GM12878 (cell line): ENCODE results near the gene SPPL3. TPM values are rescaled to one million over a fixed set of nuclear protein-coding genes. Genes with fewer than 3 reads are reported as not detected.

Source experiments
- ATAC-seq: fragments of 200-7000 bp; cut with Tn5 transposase; 3 replicates; pipeline ENCODE4 v1.9.1; 2020; ENCODE audit warnings: mild to moderate bottlenecking, moderate library complexity
- BruUV-seq: library from RNA; stranded (reverse); fragments of 400-500 nt; replicated peaks from 2 replicates; lab custom pipeline; 2021; lab: Mats Ljungman, UMichigan
- CTCF ChIA-PET: fragments of 300-600 bp; sonication (Branson Sonifier 250); formaldehyde crosslinking; extraction: SDS; loops from one replicate; lab custom pipeline; 2021; ENCODE audit warnings: inconsistent platforms; lab: Yijun Ruan, JAX
- POLR2A ChIA-PET: fragments of 350-600 bp; formaldehyde crosslinking; extraction: SDS; loops from one replicate; lab custom pipeline; 2021; ENCODE audit warnings: inconsistent platforms; lab: Charles Lee
- RAD21 ChIA-PET: fragments of 300-600 bp; sonication (Branson Sonifier 250); formaldehyde crosslinking; loops from one replicate; lab custom pipeline; 2023; ENCODE audit warnings: antibody characterized with exemption; ENCODE audit not compliant: unreplicated experiment; lab: Charles Lee
- SMC1A ChIA-PET: fragments of 300-600 bp; sonication (Branson Sonifier 250); formaldehyde crosslinking; loops from one replicate; lab custom pipeline; 2023; ENCODE audit not compliant: unreplicated experiment, uncharacterized antibody; lab: Charles Lee
- DNase-seq: peaks from one replicate; pipeline ENCODE4 v3.0.0-alpha.2; 2011; ENCODE audit warnings: low read depth, low spot score
- FAIRE-seq: peaks from 3 replicates; lab custom pipeline; 2011; peaks lifted over from hg19 to GRCh38; lab: Jason Lieb, UNC
- H2AFZ ChIP-seq: 2 replicates; pipeline ENCODE4 v1.6.0; 2011; ENCODE audit warnings: low read depth, low read length, control low read depth; ENCODE audit not compliant: control insufficient read depth
- H3K27ac ChIP-seq: 2 replicates; pipeline ENCODE4 v1.5.1; 2011; ENCODE audit warnings: control low read depth; ENCODE audit not compliant: control insufficient read depth, insufficient read depth
- H3K27me3 ChIP-seq, 2 experiments: replicated peaks in 1 of 2; 2 replicates each; pipeline versions ENCODE4 v1.6.0 to v1.6.1; 2011; ENCODE audit warnings: low read length in 1 of 2; ENCODE audit not compliant: control insufficient read depth in 2 of 2, insufficient read depth in 2 of 2
- H3K36me3 ChIP-seq, 2 experiments: 2 replicates each; pipeline ENCODE4 v1.5.1; 2011; ENCODE audit warnings: low read length in 1 of 2; ENCODE audit not compliant: control insufficient read depth in 2 of 2, insufficient read depth in 2 of 2
- H3K4me1 ChIP-seq: 2 replicates; pipeline ENCODE4 v1.6.1; 2011; ENCODE audit warnings: mild to moderate bottlenecking, low read length, moderate library complexity, mixed read lengths; ENCODE audit not compliant: control insufficient read depth, insufficient read depth
- H3K4me2 ChIP-seq: 2 replicates; pipeline ENCODE4 v1.6.0; 2011; ENCODE audit warnings: control low read depth; ENCODE audit not compliant: control insufficient read depth, insufficient read depth
- H3K4me3 ChIP-seq: fragments of 200-600 bp; sonication (generic); 2 replicates; pipeline ENCODE4 v1.5.1; 2016
- H3K79me2 ChIP-seq: 2 replicates; pipeline ENCODE4 v1.6.0; 2011; ENCODE audit warnings: low read length; ENCODE audit not compliant: control insufficient read depth, insufficient read depth
- H3K9ac ChIP-seq: 2 replicates; pipeline ENCODE4 v1.8.0; 2011; ENCODE audit warnings: low read length, control low read depth, mixed read lengths; ENCODE audit not compliant: control insufficient read depth, insufficient read depth
- H3K9me3 ChIP-seq: replicated peaks from 3 replicates; pipeline ENCODE4 v1.5.1; 2011; ENCODE audit warnings: mild to moderate bottlenecking, low read length; ENCODE audit not compliant: control insufficient read depth, insufficient read depth
- H4K20me1 ChIP-seq: 2 replicates; pipeline ENCODE4 v1.6.0; 2011; ENCODE audit not compliant: control insufficient read depth, insufficient read depth
- CREB1 ChIP-seq: IDR thresholded peaks from 2 replicates; pipeline ENCODE4 v1.6.1; 2012; ENCODE audit warnings: low read depth, mild to moderate bottlenecking, inconsistent platforms
- IKZF1 ChIP-seq: fragments of 450-650 bp; conservative IDR thresholded peaks from 2 replicates; pipeline ENCODE4 v1.6.1; 2017; ENCODE audit warnings: antibody characterized with exemption, mild to moderate bottlenecking
- KLF5 ChIP-seq: fragments of 450-650 bp; IDR thresholded peaks from 2 replicates; pipeline ENCODE4 v1.6.1; 2014; ENCODE audit warnings: mild to moderate bottlenecking; ENCODE audit not compliant: partially characterized antibody
- MYC ChIP-seq: IDR thresholded peaks from 2 replicates; pipeline ENCODE4 v1.6.1; 2011; ENCODE audit warnings: mild to moderate bottlenecking, low read length, moderate library complexity, inconsistent platforms; ENCODE audit not compliant: insufficient read depth, insufficient replicate concordance, insufficient read length, severe bottlenecking
- POLR2A ChIP-seq: IDR thresholded peaks from 2 replicates; pipeline ENCODE4 v1.6.1; 2011; ENCODE audit warnings: low read depth, mild to moderate bottlenecking, low read length
- POLR2AphosphoS2 ChIP-seq: IDR thresholded peaks from 2 replicates; pipeline ENCODE4 v1.6.1; 2011; ENCODE audit warnings: low read depth, mild to moderate bottlenecking, low read length, improper control_type of control experiment, moderate library complexity
- STAT3 ChIP-seq: IDR thresholded peaks from 2 replicates; pipeline ENCODE4 v1.6.1; 2011; ENCODE audit warnings: low read depth, low read length, improper control_type of control experiment
- ZBED1 ChIP-seq: IDR thresholded peaks from 2 replicates; pipeline ENCODE4 v1.6.1; 2016; ENCODE audit warnings: borderline replicate concordance
- ZNF207 ChIP-seq: fragments of 450-650 bp; IDR thresholded peaks from 2 replicates; pipeline ENCODE4 v1.6.1; 2014; ENCODE audit warnings: antibody characterized with exemption, mild to moderate bottlenecking, borderline replicate concordance
- WGBS: methylation state at CpG from one replicate; pipeline ENCODE4 v1.1.6; 2016; ENCODE audit warnings: low lambda C conversion rate; ENCODE audit not compliant: insufficient replicate concordance, insufficient coverage; ENCODE audit errors: missing lambda C conversion rate; 5-methylcytosine and 5-hydroxymethylcytosine counted together
- in situ Hi-C: fragments of 300-500 bp; cut with MboI; formaldehyde crosslinking; loops from 9 replicates; pipeline ENCODE4 v1.14.3; 2018; ENCODE audit warnings: mixed read lengths
- intact Hi-C: fragments of 100-400 bp; cut with micrococcal nuclease; formaldehyde crosslinking; loops from one replicate; pipeline ENCODE4 v1.14.2; 2022; ENCODE audit not compliant: unreplicated experiment
- polyA plus RNA-seq, 11 experiments: library from polyadenylated mRNA; depleted of rRNA in 4 of 11; unstranded in 6 of 11; stranded (reverse) in 5 of 11; fragments of >200 nt; fragmentation: Nextera tagmentation in 4 of 11; fragmentation: Illumina TruSeq in 1 of 11; extraction: Ambion mirVana in 4 of 11; extraction: Trizol in 1 of 11; gene quantifications; 1 replicate in 1 of 11; 2 replicates in 10 of 11; pipeline versions ENCODE4 v1.2.1 to v1.2.3, GENCODE V29; 2011 to 2016; ENCODE audit warnings: inconsistent platforms in 2 of 11, missing spikeins in 2 of 11, low read depth in 1 of 11
- total RNA-seq, 4 experiments: library from RNA; depleted of rRNA in 3 of 4; stranded (reverse); fragments of >200 nt in 3 of 4; fragmentation: Illumina TruSeq in 1 of 4; extraction: Trizol in 1 of 4; gene quantifications; 2 replicates each; pipeline versions ENCODE4 v1.2.1 to v1.2.3, GENCODE V29; 2013 to 2021
- TF ChIP-seq, protein P1 (sequence below): fragments of 450-650 bp; IDR thresholded peaks from 2 replicates; pipeline ENCODE4 v1.6.1; 2016; ENCODE audit warnings: mild to moderate bottlenecking
- TF ChIP-seq, protein P2 (sequence below): IDR thresholded peaks from 2 replicates; pipeline ENCODE4 v1.6.1; 2011; ENCODE audit warnings: borderline replicate concordance, low read depth, mild to moderate bottlenecking, moderate library complexity, mixed read lengths, low read length; ENCODE audit not compliant: insufficient read depth; ENCODE audit errors: extremely low read length
- TF ChIP-seq, protein P3 (sequence below): fragments of 450-650 bp; conservative IDR thresholded peaks from 2 replicates; pipeline ENCODE4 v1.6.1; 2017; ENCODE audit warnings: mild to moderate bottlenecking, moderate library complexity
- TF ChIP-seq, protein P4 (sequence below), 3 experiments: IDR thresholded peaks in 2 of 3; conservative IDR thresholded peaks in 1 of 3; 2 replicates each; pipeline ENCODE4 v1.5.1; 2011; ENCODE audit warnings: low read depth in 3 of 3, low read length in 3 of 3, mild to moderate bottlenecking in 3 of 3, control low read depth in 2 of 3, moderate library complexity in 2 of 3, inconsistent platforms in 1 of 3, mixed read lengths in 1 of 3; ENCODE audit not compliant: control insufficient read depth in 2 of 3, insufficient read depth in 1 of 3; ENCODE audit errors: extremely low read depth in 1 of 3
- TF ChIP-seq, protein P5 (sequence below): IDR thresholded peaks from 2 replicates; pipeline ENCODE4 v1.6.1; 2012; ENCODE audit warnings: low read length, inconsistent platforms

The SPPL3 gene
- total and polyA plus RNA-seq, 10 of the 15 experiments (the other 5 are each of a cell fraction or from before 2014, with no cell fraction given): 4.3 to 45.5 (median 11.7) TPM

DNA sequence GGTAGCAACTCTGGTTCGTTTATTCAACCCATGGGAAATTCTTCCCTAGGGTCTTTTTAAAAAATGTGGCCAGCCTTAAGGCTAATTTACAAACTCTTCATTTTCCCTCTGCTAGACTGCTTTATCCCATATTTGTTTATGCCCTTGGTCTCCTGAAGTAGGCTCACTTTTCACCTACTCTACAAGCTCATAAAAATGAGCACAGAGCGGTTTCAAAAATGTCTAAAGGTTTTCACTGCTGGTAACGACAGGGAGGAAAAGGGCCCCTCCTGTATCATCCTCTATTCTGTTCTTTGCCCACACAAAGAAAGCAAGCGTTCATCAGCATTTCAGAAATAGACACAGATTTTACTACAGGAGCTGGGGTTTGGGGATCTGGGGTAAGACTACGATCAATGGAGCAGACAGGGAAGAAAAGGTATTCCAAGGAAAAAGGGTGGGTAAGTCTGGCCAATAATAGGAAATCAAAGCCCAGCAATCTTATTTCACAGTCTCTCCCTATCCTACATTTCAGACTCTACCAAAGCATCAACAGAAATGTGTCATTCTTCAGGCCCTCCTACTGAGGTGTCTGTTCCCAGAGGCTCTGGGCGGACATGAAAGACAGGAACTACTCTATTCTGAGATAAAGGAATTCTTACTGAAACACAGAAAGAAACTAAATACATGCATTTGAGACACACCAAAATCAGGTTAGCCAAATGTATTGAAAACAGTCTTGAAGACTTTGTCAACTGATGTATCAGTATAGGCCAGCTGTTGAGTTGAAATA is 86.4 kb downstream of the SPPL3 start:
- in situ Hi-C loops: no loop called here
- Histone ChIP-seq H3K4me2 (no peak overlapping the region), H3K4me1 (peaks cover 25% of the 10 kb centered on the region), H2AFZ (no peak overlapping the region), H4K20me1 (no peaks in the 10 kb centered on the region; the same call in 1 of the 2 replicates), H3K9ac (no peak overlapping the region), H3K36me3 (no peaks in the 10 kb centered on the region; a peak in 1 of 4 replicates), H3K27ac (no peak overlapping the region), H3K9me3 (no peaks in the 10 kb centered on the region; the same call in 2 of the 3 replicates), H3K27me3 (no peaks in the 10 kb centered on the region), H3K79me2 (peaks cover 55% of the 10 kb centered on the region), H3K4me3 (no peak overlapping the region)
- DNase-seq (no peak), FAIRE-seq (no peak), ATAC-seq (no peak)
- ChIA-PET SMC1A (interaction anchor here (0.8 to 4.2 kb wide), 7 partner anchors 11 to 311 kb away, joined by 3 to 25 read pairs (median 4); no protein-coding TSS in a partner anchor), CTCF (interaction anchor here (1.1 to 1.3 kb wide), 2 partner anchors 20 to 169 kb away, joined by 3 to 8 read pairs; no protein-coding TSS in a partner anchor), RAD21 (interaction anchor here (0.9 to 1.1 kb wide), 4 partner anchors 14 to 85 kb away, joined by 3 to 6 read pairs (median 4); no protein-coding TSS in a partner anchor), POLR2A (interaction anchor here (0.9 to 1.3 kb wide), 3 partner anchors 13 to 22 kb away, joined by 3 to 4 read pairs (median 3); no protein-coding TSS in a partner anchor)
- no TSS peak for BruUV-seq
- 88% methylated on average over 6 of the region's 6 CpGs for WGBS
- intact Hi-C loops: no loop called here
- TF ChIP-seq, protein P1, sequence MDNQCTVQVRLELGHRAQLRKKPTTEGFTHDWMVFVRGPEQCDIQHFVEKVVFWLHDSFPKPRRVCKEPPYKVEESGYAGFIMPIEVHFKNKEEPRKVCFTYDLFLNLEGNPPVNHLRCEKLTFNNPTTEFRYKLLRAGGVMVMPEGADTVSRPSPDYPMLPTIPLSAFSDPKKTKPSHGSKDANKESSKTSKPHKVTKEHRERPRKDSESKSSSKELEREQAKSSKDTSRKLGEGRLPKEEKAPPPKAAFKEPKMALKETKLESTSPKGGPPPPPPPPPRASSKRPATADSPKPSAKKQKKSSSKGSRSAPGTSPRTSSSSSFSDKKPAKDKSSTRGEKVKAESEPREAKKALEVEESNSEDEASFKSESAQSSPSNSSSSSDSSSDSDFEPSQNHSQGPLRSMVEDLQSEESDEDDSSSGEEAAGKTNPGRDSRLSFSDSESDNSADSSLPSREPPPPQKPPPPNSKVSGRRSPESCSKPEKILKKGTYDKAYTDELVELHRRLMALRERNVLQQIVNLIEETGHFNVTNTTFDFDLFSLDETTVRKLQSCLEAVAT: no peak
- no peak for TF ChIP-seq STAT3
- no peak for TF ChIP-seq ZNF207
- TF ChIP-seq ZBED1: no peak
- TF ChIP-seq POLR2AphosphoS2: no peak
- TF ChIP-seq, protein P2, sequence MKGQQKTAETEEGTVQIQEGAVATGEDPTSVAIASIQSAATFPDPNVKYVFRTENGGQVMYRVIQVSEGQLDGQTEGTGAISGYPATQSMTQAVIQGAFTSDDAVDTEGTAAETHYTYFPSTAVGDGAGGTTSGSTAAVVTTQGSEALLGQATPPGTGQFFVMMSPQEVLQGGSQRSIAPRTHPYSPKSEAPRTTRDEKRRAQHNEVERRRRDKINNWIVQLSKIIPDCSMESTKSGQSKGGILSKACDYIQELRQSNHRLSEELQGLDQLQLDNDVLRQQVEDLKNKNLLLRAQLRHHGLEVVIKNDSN: no peak
- TF ChIP-seq CREB1: no peak
- TF ChIP-seq, protein P3, sequence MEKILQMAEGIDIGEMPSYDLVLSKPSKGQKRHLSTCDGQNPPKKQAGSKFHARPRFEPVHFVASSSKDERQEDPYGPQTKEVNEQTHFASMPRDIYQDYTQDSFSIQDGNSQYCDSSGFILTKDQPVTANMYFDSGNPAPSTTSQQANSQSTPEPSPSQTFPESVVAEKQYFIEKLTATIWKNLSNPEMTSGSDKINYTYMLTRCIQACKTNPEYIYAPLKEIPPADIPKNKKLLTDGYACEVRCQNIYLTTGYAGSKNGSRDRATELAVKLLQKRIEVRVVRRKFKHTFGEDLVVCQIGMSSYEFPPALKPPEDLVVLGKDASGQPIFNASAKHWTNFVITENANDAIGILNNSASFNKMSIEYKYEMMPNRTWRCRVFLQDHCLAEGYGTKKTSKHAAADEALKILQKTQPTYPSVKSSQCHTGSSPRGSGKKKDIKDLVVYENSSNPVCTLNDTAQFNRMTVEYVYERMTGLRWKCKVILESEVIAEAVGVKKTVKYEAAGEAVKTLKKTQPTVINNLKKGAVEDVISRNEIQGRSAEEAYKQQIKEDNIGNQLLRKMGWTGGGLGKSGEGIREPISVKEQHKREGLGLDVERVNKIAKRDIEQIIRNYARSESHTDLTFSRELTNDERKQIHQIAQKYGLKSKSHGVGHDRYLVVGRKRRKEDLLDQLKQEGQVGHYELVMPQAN: no peak
- TF ChIP-seq KLF5: no peak
- TF ChIP-seq IKZF1: no peak
- TF ChIP-seq, protein P4, sequence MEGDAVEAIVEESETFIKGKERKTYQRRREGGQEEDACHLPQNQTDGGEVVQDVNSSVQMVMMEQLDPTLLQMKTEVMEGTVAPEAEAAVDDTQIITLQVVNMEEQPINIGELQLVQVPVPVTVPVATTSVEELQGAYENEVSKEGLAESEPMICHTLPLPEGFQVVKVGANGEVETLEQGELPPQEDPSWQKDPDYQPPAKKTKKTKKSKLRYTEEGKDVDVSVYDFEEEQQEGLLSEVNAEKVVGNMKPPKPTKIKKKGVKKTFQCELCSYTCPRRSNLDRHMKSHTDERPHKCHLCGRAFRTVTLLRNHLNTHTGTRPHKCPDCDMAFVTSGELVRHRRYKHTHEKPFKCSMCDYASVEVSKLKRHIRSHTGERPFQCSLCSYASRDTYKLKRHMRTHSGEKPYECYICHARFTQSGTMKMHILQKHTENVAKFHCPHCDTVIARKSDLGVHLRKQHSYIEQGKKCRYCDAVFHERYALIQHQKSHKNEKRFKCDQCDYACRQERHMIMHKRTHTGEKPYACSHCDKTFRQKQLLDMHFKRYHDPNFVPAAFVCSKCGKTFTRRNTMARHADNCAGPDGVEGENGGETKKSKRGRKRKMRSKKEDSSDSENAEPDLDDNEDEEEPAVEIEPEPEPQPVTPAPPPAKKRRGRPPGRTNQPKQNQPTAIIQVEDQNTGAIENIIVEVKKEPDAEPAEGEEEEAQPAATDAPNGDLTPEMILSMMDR (IDR thresholded peaks at IDR 0.05 in 2 of 3, conservative IDR thresholded peaks at IDR 0.05 in 1 of 3; ENCODE audit: control insufficient read depth in 2 of 3, extremely low read depth in 1 of 3, insufficient read depth in 1 of 3, low read depth in 3 of 3, low read length in 3 of 3): no peak
- TF ChIP-seq POLR2A: no peak
- TF ChIP-seq, protein P5, sequence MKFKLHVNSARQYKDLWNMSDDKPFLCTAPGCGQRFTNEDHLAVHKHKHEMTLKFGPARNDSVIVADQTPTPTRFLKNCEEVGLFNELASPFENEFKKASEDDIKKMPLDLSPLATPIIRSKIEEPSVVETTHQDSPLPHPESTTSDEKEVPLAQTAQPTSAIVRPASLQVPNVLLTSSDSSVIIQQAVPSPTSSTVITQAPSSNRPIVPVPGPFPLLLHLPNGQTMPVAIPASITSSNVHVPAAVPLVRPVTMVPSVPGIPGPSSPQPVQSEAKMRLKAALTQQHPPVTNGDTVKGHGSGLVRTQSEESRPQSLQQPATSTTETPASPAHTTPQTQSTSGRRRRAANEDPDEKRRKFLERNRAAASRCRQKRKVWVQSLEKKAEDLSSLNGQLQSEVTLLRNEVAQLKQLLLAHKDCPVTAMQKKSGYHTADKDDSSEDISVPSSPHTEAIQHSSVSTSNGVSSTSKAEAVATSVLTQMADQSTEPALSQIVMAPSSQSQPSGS: no peak
- no peak for TF ChIP-seq MYC
